IPS DF 4.7 (cell line): Measurements from ENCODE around the gene KRT5.

Experiments used
- DNase-seq: peaks from one replicate; pipeline ENCODE4 v3.0.0-alpha.2; 2013; ENCODE audit warnings: low spot score; ENCODE audit errors: extremely low read depth

KRT5 gene

GRCh38 chr12:52519826-52520662 is at the start of gene KRT5:
TSS of gene KRT5 (minus strand) at chr12:52520394. CDS start at chr12:52520296, 98 bp downstream.
- no peak for DNase-seq

- DNase-seq = no peak
Measured at GRCh38 chr12:52568111-52568510, 47.9 kb upstream of the KRT5 start.

GRCh38 chr12:52566847-52567291 is 46.7 kb upstream of the KRT5 start:
- DNase-seq = no peak

- DNase-seq = no peak
Measured at GRCh38 chr12:52564582-52564981, 44.4 kb upstream of the KRT5 start.

- no peak for DNase-seq
Measured at GRCh38 chr12:52561880-52562449, 41.8 kb upstream of the KRT5 start.

GRCh38 chr12:52559979-52560378 is 39.8 kb upstream of the KRT5 start:
- DNase-seq = no peak

- no peak for DNase-seq
Measured at GRCh38 chr12:52558781-52559445, 38.7 kb upstream of the KRT5 start.

GRCh38 chr12:52557476-52557875 is 37.3 kb upstream of the KRT5 start:
- DNase-seq = no peak

- DNase-seq = no peak
Measured at GRCh38 chr12:52555577-52555976, 35.4 kb upstream of the KRT5 start.

GRCh38 chr12:52552681-52553195 is 32.5 kb upstream of the KRT5 start, which contains the start of gene KRT71:
TSS of gene KRT71 (minus strand) at chr12:52553145. CDS start at chr12:52553077, 68 bp downstream.
- no peak for DNase-seq

- no peak for DNase-seq
Measured at GRCh38 chr12:52552055-52552454, 31.9 kb upstream of the KRT5 start.

- no peak for DNase-seq
Measured at GRCh38 chr12:52551216-52551865, 31.1 kb upstream of the KRT5 start.

- no peak for DNase-seq
Measured at GRCh38 chr12:52546126-52546525, 25.9 kb upstream of the KRT5 start.

- no peak for DNase-seq
Measured at GRCh38 chr12:52543985-52544883, 24.0 kb upstream of the KRT5 start.

- DNase-seq = no peak
Measured at GRCh38 chr12:52542785-52543318, 22.7 kb upstream of the KRT5 start.

- no peak for DNase-seq
Measured at GRCh38 chr12:52542157-52542556, 22.0 kb upstream of the KRT5 start.

GRCh38 chr12:52541709-52542108 is 21.5 kb upstream of the KRT5 start:
- no peak for DNase-seq

GRCh38 chr12:52540531-52540930 is 20.3 kb upstream of the KRT5 start:
- DNase-seq = no peak

GRCh38 chr12:52539821-52540173 is 19.6 kb upstream of the KRT5 start:
- DNase-seq = no peak

- DNase-seq = no peak
Measured at GRCh38 chr12:52539083-52539820, 19.1 kb upstream of the KRT5 start.
